Smooth muscle cell (in vitro differentiated cells): ENCODE data around the gene CIB4. TPM values are rescaled to one million over a fixed set of nuclear protein-coding genes. Genes with fewer than 3 reads are reported as not detected.
"Not testable (repeated sequence)": the region's sequence is repeated elsewhere in the genome, so short reads cannot be mapped to it uniquely, and the experiment has no call there.

Experiments used
- DNase-seq: peaks from one replicate; lab custom pipeline; 2025; ENCODE audit not compliant: unreplicated experiment; lab: John Stamatoyannopoulos, UW
- H2AFZ ChIP-seq: fragments of 200-600 bp; sonication (generic); 2 replicates; pipeline ENCODE4 v1.6.0; 2016; ENCODE audit warnings: antibody characterized with exemption, low read depth, mild to moderate bottlenecking
- H3F3A ChIP-seq: fragments of 200-600 bp; sonication (generic); 2 replicates; pipeline ENCODE4 v1.6.0; 2017; ENCODE audit warnings: antibody characterized with exemption, low read depth
- H3K27ac ChIP-seq: fragments of 200-600 bp; sonication (generic); 2 replicates; pipeline ENCODE4 v1.5.1; 2016; ENCODE audit warnings: low read depth, mild to moderate bottlenecking
- H3K27me3 ChIP-seq: fragments of 200-600 bp; sonication (generic); 2 replicates; pipeline ENCODE4 v1.6.1; 2016; ENCODE audit warnings: low read depth, mild to moderate bottlenecking
- H3K36me3 ChIP-seq: fragments of 200-600 bp; sonication (generic); 2 replicates; pipeline ENCODE4 v1.5.1; 2016; ENCODE audit warnings: low read depth
- H3K4me1 ChIP-seq: fragments of 200-600 bp; sonication (generic); 2 replicates; pipeline ENCODE4 v1.5.1; 2016; ENCODE audit warnings: low read depth
- H3K4me2 ChIP-seq: fragments of 200-600 bp; sonication (generic); 2 replicates; pipeline ENCODE4 v1.6.0; 2016; ENCODE audit warnings: mild to moderate bottlenecking
- H3K4me3 ChIP-seq: fragments of 200-600 bp; sonication (generic); 2 replicates; pipeline ENCODE4 v1.5.1; 2016; ENCODE audit warnings: mild to moderate bottlenecking
- H3K79me2 ChIP-seq: fragments of 200-600 bp; sonication (generic); 2 replicates; pipeline ENCODE4 v1.6.0; 2016; ENCODE audit warnings: low read depth, mild to moderate bottlenecking
- H3K9ac ChIP-seq: fragments of 200-600 bp; sonication (generic); 2 replicates; pipeline ENCODE4 v1.6.0; 2016; ENCODE audit warnings: low read depth
- H3K9me3 ChIP-seq: fragments of 200-600 bp; sonication (generic); replicated peaks from 2 replicates; pipeline ENCODE4 v1.5.1; 2016; ENCODE audit warnings: low read depth
- H4K20me1 ChIP-seq: fragments of 200-600 bp; sonication (generic); 2 replicates; pipeline ENCODE4 v1.6.0; 2016; ENCODE audit warnings: low read depth
- WGBS: methylation state at CpG from one replicate; pipeline ENCODE4 v1.1.7; 2016; ENCODE audit warnings: low lambda C conversion rate; 5-methylcytosine and 5-hydroxymethylcytosine counted together
- polyA plus RNA-seq: library from polyadenylated mRNA; unstranded; fragments of >200 nt; fragmentation: Nextera tagmentation; extraction: Ambion mirVana; gene quantifications from 2 replicates; pipeline ENCODE4 v1.2.1, GENCODE V29; 2016
- total RNA-seq: library from RNA; depleted of rRNA; stranded (reverse); fragments of >200 nt; gene quantifications from 2 replicates; pipeline ENCODE4 v1.2.3, GENCODE V29; 2014
- TF ChIP-seq, protein P1 (sequence below): fragments of 200-600 bp; sonication (generic); IDR thresholded peaks from 2 replicates; pipeline ENCODE4 v1.5.1; 2017; ENCODE audit warnings: borderline replicate concordance, mild to moderate bottlenecking, antibody characterized with exemption; ENCODE audit not compliant: insufficient read depth, poor library complexity, severe bottlenecking

CIB4 gene
- total and polyA plus RNA-seq, 2 experiments from 2014 or later, result not detected

DNA sequence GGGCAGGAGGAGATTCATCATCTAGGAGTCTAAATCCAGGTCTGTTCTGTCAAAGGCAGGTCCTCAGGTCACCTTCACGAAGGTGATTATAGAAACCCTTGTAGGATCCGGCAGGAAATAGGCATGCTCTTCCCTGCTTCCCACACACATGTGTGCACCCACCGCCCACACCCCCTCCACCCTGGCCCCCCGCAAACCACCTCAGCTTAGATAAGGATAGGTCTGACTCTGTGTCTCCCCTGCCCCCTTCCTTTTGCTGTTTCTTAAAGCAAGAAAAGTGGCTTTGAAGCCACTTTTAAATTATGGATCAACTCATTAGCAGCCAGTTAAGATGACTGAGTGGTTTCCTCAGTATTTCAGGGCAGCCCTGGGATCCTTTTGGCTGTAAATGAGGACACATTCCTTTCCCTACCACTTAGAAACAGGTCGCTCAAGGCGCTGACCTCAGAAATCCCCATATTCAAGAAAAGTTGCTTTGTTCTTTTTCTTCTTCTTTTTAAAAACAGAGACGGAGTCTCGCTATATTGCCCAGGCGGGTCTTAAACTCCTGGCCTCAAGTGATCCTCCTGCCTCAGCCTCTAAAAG, 14.5 kb upstream of the CIB4 start:
- H3F3A ChIP-seq, result peaks cover 5% of the 10 kb centered on the region
- no peaks in the 10 kb centered on the region for H3K9me3 ChIP-seq
- H3K4me3 ChIP-seq, result no peak overlapping the region
- TF ChIP-seq, protein P1, sequence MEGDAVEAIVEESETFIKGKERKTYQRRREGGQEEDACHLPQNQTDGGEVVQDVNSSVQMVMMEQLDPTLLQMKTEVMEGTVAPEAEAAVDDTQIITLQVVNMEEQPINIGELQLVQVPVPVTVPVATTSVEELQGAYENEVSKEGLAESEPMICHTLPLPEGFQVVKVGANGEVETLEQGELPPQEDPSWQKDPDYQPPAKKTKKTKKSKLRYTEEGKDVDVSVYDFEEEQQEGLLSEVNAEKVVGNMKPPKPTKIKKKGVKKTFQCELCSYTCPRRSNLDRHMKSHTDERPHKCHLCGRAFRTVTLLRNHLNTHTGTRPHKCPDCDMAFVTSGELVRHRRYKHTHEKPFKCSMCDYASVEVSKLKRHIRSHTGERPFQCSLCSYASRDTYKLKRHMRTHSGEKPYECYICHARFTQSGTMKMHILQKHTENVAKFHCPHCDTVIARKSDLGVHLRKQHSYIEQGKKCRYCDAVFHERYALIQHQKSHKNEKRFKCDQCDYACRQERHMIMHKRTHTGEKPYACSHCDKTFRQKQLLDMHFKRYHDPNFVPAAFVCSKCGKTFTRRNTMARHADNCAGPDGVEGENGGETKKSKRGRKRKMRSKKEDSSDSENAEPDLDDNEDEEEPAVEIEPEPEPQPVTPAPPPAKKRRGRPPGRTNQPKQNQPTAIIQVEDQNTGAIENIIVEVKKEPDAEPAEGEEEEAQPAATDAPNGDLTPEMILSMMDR, result no peak
- no peak overlapping the region for H3K27ac ChIP-seq
- no peaks in the 10 kb centered on the region for H3K36me3 ChIP-seq
- peaks cover 3% of the 10 kb centered on the region for H3K4me1 ChIP-seq
- no peaks in the 10 kb centered on the region for H3K27me3 ChIP-seq
- no peaks in the 10 kb centered on the region for H4K20me1 ChIP-seq
- WGBS, result 82% methylated on average over 9 of the region's 9 CpGs
- no peak overlapping the region for H3K4me2 ChIP-seq
- no peak for DNase-seq
- H3K79me2 ChIP-seq, result no peaks in the 10 kb centered on the region
- no peak overlapping the region for H3K9ac ChIP-seq
- no peak overlapping the region for H2AFZ ChIP-seq

DNA sequence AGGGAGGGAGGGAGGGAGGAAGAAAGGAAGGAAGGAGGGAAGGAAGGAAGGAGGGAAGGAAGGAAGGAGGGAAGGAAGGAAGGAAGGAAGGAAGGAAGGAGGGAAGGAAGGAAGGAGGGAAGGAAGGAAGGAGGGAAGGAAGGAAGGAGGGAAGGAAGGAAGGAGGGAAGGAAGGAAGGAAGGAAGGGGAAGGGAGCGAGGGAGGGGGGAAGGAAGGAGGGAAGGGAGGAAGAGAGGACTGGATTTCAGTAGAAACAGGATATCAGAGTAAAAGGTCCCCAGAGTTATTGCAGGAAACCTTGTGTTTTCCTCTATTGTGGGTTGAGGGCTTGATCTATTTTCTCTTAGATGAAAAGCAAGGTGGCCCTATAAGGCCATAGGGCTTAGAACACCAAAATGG, 14.0 kb upstream of the CIB4 start:
- not testable (repeated sequence) for H3K36me3 ChIP-seq, H2AFZ ChIP-seq, H3K4me1 ChIP-seq, H3K9ac ChIP-seq, H4K20me1 ChIP-seq, H3K4me3 ChIP-seq, DNase-seq, H3K4me2 ChIP-seq, H3K27ac ChIP-seq, H3F3A ChIP-seq, H3K27me3 ChIP-seq, H3K79me2 ChIP-seq, H3K9me3 ChIP-seq
- WGBS, result no CpG with 5 or more reads among the region's 1 CpG

DNA sequence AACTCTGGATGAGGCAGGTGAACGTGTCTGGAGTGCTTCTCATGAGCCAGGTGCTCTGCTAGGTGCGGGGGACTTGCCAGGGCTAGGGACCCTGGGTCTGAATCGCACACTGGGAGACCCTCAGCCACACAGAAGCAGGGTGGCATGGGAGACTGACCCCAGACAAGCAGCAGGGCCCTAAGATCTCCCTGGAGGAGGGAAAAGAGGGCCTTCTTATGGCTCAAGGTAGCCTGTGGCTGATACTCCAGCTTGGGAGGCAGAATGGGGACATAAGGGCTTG, 12.8 kb upstream of the CIB4 start:
- Histone ChIP-seq H4K20me1 (no peaks in the 10 kb centered on the region), H3K4me3 (no peak overlapping the region), H3K9me3 (no peaks in the 10 kb centered on the region), H3K4me2 (no peak overlapping the region), H3K79me2 (no peaks in the 10 kb centered on the region), H3F3A (peaks cover 15% of the 10 kb centered on the region), H3K27me3 (no peaks in the 10 kb centered on the region), H3K4me1 (peaks cover 3% of the 10 kb centered on the region), H2AFZ (no peak overlapping the region), H3K9ac (no peak overlapping the region), H3K27ac (no peak overlapping the region), H3K36me3 (no peaks in the 10 kb centered on the region)
- TF ChIP-seq, protein P1, result no peak
- no peak for DNase-seq
- 79% methylated on average over 3 of the region's 3 CpGs for WGBS

- DNase-seq, result no peak
- no peaks in the 10 kb centered on the region for H3K27me3 ChIP-seq
- H3K36me3 ChIP-seq, result no peaks in the 10 kb centered on the region
- no peaks in the 10 kb centered on the region for H3K9me3 ChIP-seq
- no peak overlapping the region for H3K9ac ChIP-seq
- peaks cover 3% of the 10 kb centered on the region for H3K4me1 ChIP-seq
- no peak overlapping the region for H3K4me3 ChIP-seq
- H3K79me2 ChIP-seq, result no peaks in the 10 kb centered on the region
- H4K20me1 ChIP-seq, result no peaks in the 10 kb centered on the region
- TF ChIP-seq, protein P1, result no peak
- H3K27ac ChIP-seq, result no peak overlapping the region
- WGBS, result 78% methylated on average over 13 of the region's 13 CpGs
- no peak overlapping the region for H2AFZ ChIP-seq
- H3K4me2 ChIP-seq, result no peak overlapping the region
- H3F3A ChIP-seq, result peaks cover 21% of the 10 kb centered on the region
Measured at GRCh38 chr2:26653207-26654060, 12.3 kb upstream of the CIB4 start.
